OCI-M2 (cell line): ENCODE data around the gene ARFRP1.
"Not testable (repeated sequence)": the region's sequence is repeated elsewhere in the genome, so short reads cannot be mapped to it uniquely, and the experiment has no call there.

Experiments used
- DNase-seq: peaks from one replicate; lab custom pipeline; 2025; ENCODE audit not compliant: unreplicated experiment; lab: John Stamatoyannopoulos, UW

Gene ARFRP1

GRCh38 chr20:63657937-63658748 lies 49.6 kb downstream of the ARFRP1 start, which contains the start of gene RTEL1:
TSS of gene RTEL1 (plus strand) at chr20:63658312. CDS start at chr20:63659403, 1,091 bp downstream.
- DNase-seq, result peak; percentile 95

DNA sequence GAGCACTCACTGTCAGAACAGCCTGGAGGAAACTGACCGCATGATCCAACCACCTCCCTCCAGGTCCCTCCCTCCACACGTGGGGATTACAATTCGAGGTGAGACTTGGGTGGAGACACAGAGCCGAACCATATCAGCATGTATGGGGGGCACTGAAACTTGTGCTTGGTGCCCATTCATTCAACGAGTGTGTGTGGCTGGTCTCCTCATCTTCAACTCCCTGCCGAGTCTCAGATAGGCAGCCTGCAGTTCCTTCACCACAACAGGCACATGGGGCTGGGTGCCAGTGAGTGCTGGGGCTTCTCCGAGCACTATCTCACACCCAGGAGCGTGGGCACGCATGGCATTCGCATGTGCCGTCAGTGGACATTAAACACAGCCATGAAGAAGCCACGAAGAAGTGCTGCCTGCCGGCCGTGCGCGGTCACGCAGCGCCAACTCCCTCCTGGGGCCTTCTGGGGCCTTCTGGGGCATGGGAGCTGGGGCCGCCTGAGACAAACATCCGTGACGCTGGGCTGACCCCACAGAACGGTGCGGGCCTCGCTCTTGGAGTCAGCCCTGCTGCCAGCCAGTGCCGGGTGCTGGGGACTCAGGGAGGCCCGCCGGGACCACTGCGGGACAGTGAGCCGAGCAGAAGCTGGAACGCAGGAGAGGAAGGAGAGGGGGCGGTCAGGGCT lies 50.4 kb downstream of the ARFRP1 start:
- no peak for DNase-seq

- DNase-seq, result no peak
These were observed 51.3 kb downstream of the ARFRP1 start for GRCh38 chr20:63656451-63656850.

GRCh38 chr20:63655249-63655648 lies 52.5 kb downstream of the ARFRP1 start:
- DNase-seq, result no peak

DNA sequence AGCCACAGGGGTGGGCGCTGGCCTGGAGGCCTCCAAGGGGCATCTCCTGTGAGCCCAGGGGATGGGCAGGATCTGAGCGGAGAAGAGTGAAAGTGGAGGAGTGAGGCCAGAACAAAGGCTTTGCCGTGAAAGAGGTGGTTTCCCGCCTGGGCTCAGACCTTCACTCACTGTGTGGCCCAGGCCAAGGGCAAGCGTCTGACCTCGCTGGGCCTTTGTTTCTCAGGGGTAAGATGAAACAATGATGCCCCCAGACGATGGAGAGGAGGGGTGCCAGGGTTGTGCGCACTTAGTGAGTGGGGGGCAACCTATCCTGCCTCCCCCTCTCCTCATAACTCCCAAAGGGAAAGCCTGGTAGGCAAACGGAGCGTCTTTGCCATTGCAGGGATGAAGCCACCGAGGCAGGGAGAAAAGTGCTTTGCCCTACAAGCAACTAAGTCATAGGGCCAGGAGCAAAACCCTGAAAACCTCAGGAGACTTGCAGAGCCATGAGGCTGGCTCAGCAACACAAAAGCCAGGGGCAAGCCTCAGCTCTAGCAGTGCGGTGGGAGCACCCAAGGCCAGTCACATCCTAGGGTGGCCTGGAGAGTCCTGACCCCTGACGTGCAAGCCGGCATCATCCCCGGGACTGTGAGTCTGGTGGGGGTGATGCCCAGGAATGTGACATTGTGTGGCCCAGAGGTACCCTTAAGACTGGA lies 53.7 kb downstream of the ARFRP1 start:
- no peak for DNase-seq

GRCh38 chr20:63653041-63653973 lies 54.5 kb downstream of the ARFRP1 start, which contains the start of gene STMN3:
TSS of gene STMN3 (minus strand) at chr20:63653424. CDS start at chr20:63653345, 79 bp downstream.
- DNase-seq, result peak; percentile 88

- no peak for DNase-seq
These were observed 55.4 kb downstream of the ARFRP1 start for GRCh38 chr20:63652192-63652980.

DNA sequence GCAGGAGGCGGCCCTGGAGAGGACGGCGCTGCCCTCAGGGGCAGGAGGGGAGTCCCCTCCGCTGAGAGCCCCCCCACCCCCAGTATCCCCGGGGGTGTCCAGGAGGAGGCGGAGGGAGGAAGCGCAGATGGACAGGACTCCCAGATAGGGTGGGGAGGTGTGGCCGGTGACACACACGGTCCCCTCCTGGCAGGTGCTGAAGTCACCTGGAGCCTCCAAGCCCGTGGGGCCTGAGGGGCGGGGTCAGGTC lies 55.9 kb downstream of the ARFRP1 start:
- DNase-seq, result no peak

GRCh38 chr20:63650486-63650885 lies 57.3 kb downstream of the ARFRP1 start:
- not testable (repeated sequence) for DNase-seq

DNA sequence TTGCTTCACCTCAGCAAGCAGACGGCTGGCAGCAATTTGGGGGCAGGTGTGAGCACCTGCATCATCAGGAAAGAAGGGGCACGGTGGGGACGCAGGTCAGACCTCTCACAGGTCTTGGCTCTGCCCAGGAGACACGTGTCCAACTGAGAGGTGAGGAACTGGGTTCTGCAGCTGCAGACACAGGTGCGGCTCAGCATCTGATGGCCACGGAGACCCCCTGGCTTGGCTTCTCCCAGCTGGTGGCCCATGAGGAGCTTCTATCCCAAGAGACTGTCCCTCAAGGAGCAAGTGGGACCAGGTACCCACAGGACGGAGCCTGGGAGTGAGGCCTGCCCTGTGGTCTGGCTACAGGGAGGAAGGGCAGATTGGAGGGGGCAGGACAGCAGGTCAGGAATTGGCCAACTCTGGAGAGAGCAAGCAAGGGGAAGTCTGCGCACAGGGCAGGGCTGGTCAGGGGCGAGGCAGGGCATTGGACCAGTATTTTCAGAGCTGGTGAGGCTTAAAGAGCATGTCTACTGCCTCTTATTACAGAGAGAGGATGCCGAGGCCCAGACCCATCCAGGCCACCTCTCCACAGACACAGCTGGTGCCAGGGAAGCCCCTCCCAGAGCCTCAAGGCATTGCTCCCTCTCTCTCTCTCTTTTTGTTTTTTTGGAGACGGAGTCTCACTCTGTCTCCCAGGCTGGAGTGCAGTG lies 58.7 kb downstream of the ARFRP1 start:
- DNase-seq, result no peak
